Esophagus muscularis mucosa (tissue), 4 donors: ENCODE data around the gene WDR13. TPM values are rescaled to one million over a fixed set of nuclear protein-coding genes. Genes with fewer than 3 reads are reported as not detected.

Source experiments
- DNase-seq: peaks from one replicate; pipeline ENCODE4 v3.0.0-alpha.2; 2017; ENCODE audit errors: extremely low spot score
- H3K27ac ChIP-seq, 4 donors: fragments of 200-600 bp; sonication (generic); replicated peaks in 1 of 4; 1 replicate in 3 of 4; 2 replicates in 1 of 4; pipeline ENCODE4 v1.5.1; 2016 to 2019; ENCODE audit warnings: mild to moderate bottlenecking in 1 of 4
- H3K27me3 ChIP-seq, 4 donors: fragments of 200-600 bp; sonication (generic); one replicate each; pipeline versions ENCODE4 v1.5.1 to v1.6.0; 2016 to 2019
- H3K36me3 ChIP-seq, 4 donors: fragments of 200-600 bp; sonication (generic); one replicate each; pipeline ENCODE4 v1.5.1; 2016 to 2019
- H3K4me1 ChIP-seq, 4 donors: fragments of 200-600 bp; sonication (generic); one replicate each; pipeline ENCODE4 v1.5.1; 2016 to 2019
- H3K4me3 ChIP-seq, 4 donors: fragments of 200-600 bp; sonication (generic); 1 replicate in 2 of 4; 2 replicates in 2 of 4; pipeline ENCODE4 v1.5.1; 2016 to 2019; ENCODE audit warnings: mild to moderate bottlenecking in 4 of 4, moderate library complexity in 1 of 4
- H3K9me3 ChIP-seq, 4 donors: fragments of 200-600 bp; sonication (generic); 1 replicate in 3 of 4; 2 replicates in 1 of 4; pipeline ENCODE4 v1.5.1; 2016 to 2019
- EP300 ChIP-seq: sonication (generic); formaldehyde crosslinking; IDR thresholded peaks from one replicate; pipeline ENCODE4 v1.6.1; 2017; ENCODE audit warnings: antibody characterized with exemption
- POLR2A ChIP-seq: fragments of 450-650 bp; IDR thresholded peaks from one replicate; pipeline ENCODE4 v1.6.1; 2017; ENCODE audit warnings: antibody characterized with exemption, moderate library complexity, mild to moderate bottlenecking, low read depth
- POLR2AphosphoS5 ChIP-seq, 2 donors: sonication (generic); formaldehyde crosslinking; IDR thresholded peaks; one replicate each; pipeline ENCODE4 v1.6.1; 2017; ENCODE audit warnings: antibody characterized with exemption in 2 of 2
- WGBS: methylation state at CpG from one replicate; pipeline ENCODE4 v1.1.5; 2018; 5-methylcytosine and 5-hydroxymethylcytosine counted together
- intact Hi-C: fragments of 100-400 bp; cut with DNase I; formaldehyde crosslinking; loops from one replicate; pipeline ENCODE4 v1.15.1; 2023
- total RNA-seq, 4 donors: library from RNA; depleted of rRNA; stranded (reverse); fragments of >200 nt; gene quantifications; one replicate each; pipeline versions ENCODE4 v1.1.0 to v1.2.1, GENCODE V29; 2016
- TF ChIP-seq, protein P1 (sequence below), 3 experiments: fragments of 200-600 bp in 2 of 3; fragments of 450-650 bp in 1 of 3; sonication (generic) in 2 of 3; IDR thresholded peaks; one replicate each; pipeline ENCODE4 v1.5.1; 2017 to 2019; ENCODE audit warnings: antibody characterized with exemption in 3 of 3, mild to moderate bottlenecking in 2 of 3, moderate library complexity in 1 of 3

WDR13 gene
- total RNA-seq, 4 donors from 2014 or later, result 123 to 166 (median 152) TPM

DNA sequence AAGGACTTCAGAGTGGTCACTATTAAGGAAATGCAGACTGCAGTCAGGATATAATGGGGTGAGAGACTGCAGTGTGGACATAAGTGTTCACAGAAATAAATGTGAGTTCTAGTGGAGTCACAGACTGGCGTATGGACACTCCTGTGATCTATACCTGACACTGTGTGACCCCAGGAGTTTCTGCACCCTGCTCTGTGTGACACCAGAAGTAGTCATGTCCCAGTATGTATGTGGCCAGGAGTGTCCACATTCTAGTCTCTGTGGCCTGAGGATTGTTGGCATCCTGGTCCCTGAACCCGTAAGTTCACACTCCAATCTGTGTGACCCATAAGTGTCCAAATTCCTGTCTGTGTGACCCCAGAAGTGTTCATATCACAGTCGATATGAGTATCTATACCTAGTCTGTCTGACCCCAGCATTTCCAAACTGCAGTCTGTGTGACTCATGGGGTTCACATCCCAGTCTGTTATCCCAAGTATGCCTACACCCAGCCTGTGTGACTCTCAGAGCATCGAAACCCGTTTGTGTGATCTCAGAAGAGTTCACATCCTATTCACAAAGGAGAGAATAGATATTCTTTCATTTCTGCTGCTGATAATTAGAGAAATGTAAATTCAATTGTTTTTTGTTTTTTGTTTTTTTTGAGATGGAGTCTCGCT is 16.3 kb downstream of the WDR13 start:
- Histone ChIP-seq H3K27me3 (peaks cover 0 to 8% (median 0%) of the 10 kb centered on the region in 4 donors), H3K27ac (no peak overlapping the region), H3K4me1 (no peaks in the 10 kb centered on the region), H3K36me3 (no peaks in the 10 kb centered on the region), H3K4me3 (no peak overlapping the region), H3K9me3 (no peaks in the 10 kb centered on the region)
- WGBS, result 84% methylated on average over 6 of the region's 6 CpGs
- DNase-seq, result no peak
- TF ChIP-seq, protein P1, sequence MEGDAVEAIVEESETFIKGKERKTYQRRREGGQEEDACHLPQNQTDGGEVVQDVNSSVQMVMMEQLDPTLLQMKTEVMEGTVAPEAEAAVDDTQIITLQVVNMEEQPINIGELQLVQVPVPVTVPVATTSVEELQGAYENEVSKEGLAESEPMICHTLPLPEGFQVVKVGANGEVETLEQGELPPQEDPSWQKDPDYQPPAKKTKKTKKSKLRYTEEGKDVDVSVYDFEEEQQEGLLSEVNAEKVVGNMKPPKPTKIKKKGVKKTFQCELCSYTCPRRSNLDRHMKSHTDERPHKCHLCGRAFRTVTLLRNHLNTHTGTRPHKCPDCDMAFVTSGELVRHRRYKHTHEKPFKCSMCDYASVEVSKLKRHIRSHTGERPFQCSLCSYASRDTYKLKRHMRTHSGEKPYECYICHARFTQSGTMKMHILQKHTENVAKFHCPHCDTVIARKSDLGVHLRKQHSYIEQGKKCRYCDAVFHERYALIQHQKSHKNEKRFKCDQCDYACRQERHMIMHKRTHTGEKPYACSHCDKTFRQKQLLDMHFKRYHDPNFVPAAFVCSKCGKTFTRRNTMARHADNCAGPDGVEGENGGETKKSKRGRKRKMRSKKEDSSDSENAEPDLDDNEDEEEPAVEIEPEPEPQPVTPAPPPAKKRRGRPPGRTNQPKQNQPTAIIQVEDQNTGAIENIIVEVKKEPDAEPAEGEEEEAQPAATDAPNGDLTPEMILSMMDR (IDR thresholded peaks at IDR 0.05), result no peak
- TF ChIP-seq POLR2AphosphoS5 (IDR thresholded peaks at IDR 0.05), result no peak
- no peak for TF ChIP-seq POLR2A
- TF ChIP-seq EP300, result no peak
- intact Hi-C loops, result no loop called here

DNA sequence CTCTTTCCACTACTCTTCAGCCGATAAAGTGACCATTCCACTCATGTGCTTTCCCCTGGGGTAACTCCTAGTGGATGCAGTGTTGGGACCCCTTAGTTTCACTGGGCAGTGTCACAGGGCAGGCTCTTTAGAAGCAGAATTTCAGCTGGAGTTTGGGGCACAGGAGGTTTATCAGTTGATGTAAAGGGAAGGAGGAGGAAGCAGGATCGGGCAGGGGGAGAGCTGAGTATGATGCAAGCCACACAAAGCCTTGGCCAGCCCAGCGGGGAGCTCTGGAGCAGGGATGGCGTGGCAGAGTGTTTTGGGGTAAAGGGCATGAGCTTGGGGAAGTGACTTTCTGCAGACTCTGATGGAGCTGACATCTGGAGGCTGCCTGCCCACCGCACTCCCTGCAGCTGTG is 19.3 kb downstream of the WDR13 start:
- Histone ChIP-seq H3K27me3 (peaks cover 0 to 8% (median 0%) of the 10 kb centered on the region in 4 donors), H3K27ac (no peak overlapping the region), H3K4me3 (no peak overlapping the region), H3K4me1 (no peaks in the 10 kb centered on the region), H3K9me3 (no peaks in the 10 kb centered on the region), H3K36me3 (no peaks in the 10 kb centered on the region)
- 78% methylated on average over 3 of the region's 5 CpGs for WGBS
- intact Hi-C loops, result no loop called here
- no peak for TF ChIP-seq EP300
- no peak for TF ChIP-seq POLR2A
- TF ChIP-seq POLR2AphosphoS5 (IDR thresholded peaks at IDR 0.05), result no peak
- TF ChIP-seq, protein P1 (IDR thresholded peaks at IDR 0.05), result no peak
- DNase-seq, result no peak

DNA sequence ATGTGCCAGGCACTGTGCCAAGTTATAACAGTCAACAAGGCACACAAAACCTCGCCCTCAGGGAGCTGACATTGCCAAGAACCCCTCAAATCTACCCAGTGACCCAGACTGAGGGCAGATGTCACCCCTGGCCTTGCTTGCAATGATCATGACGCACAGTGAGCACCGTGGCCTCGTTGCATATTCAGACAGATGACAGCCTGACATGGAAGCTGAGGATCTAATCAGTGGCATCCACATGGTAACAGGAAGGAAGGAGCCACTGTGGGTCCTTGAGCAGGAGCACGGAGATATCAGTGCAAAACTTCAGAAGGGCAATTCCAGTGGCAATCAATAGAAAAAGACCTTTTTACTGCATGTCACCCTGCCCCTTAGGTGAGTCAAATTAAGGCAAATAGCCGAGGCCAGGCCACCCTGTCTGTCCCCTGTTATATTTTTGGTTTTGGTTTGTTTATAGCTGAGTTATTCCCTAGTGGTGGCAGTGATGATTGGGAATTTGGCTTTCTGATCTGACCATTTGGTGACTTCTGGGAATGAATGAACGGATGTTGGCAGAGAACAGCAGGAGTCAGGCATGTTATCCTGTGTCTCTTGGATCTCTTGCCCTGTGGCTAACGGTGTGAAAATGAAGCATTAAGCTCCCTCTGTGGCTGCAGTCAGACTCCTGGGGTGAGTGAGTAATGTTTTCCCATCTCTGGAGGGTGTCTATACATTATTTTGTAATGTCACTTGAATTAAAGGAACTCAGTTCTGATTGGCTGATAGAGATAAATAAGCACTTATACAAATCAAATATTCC is 20.4 kb downstream of the WDR13 start:
- TF ChIP-seq POLR2AphosphoS5 (IDR thresholded peaks at IDR 0.05) (no peak), POLR2A (no peak), EP300 (no peak)
- TF ChIP-seq, protein P1 (IDR thresholded peaks at IDR 0.05), result no peak
- Histone ChIP-seq H3K4me3 (no peak overlapping the region), H3K36me3 (no peaks in the 10 kb centered on the region), H3K27me3 (peaks cover 0 to 8% (median 0%) of the 10 kb centered on the region in 4 donors), H3K9me3 (no peaks in the 10 kb centered on the region), H3K27ac (no peak overlapping the region), H3K4me1 (no peaks in the 10 kb centered on the region)
- WGBS, result 45% methylated on average over 6 of the region's 8 CpGs
- intact Hi-C loops, result no loop called here
- DNase-seq, result no peak

DNA sequence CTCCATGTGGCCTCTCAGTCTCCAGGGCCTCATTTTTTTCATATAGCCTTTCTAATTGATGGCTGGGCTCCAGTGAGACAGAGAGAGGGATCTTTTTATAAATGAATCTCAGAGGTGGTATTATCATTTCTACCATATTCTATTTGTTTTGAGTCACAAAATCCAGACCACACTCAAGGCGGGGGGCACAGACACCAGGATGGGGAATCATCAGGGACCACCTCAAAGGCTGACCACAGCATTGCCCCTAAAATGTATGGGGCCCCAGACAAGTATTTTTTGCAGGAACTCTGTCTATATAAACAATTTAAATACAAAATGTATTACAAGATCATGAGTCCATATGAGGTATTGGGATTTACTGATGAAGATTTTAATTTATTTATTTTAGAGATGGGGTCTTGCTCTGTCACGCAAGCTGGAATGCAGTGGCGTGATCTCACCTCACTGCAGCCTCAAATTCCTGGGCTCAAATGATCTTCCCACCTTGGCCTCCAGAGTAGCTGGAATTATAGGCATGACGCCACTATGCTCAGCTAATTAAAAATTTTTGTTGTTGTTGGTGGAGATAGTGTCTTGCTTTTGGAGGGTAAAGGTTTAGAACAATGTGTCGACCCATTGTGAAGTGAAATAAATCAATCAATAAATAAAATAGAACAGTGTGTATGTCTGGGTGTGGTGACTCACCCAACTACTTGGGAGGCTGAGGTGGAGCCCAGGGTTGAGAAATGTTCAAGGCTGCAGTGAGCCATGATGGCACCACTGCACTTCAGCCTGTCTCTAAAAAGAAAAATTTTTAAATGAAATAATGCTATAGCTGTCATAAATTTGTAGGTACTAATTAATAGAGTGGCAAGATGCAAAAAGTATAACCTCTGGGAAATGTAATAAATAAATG is 29.4 kb downstream of the WDR13 start:
- Histone ChIP-seq H3K27ac (no peak overlapping the region), H3K4me3 (no peak overlapping the region), H3K9me3 (no peaks in the 10 kb centered on the region), H3K4me1 (peaks cover 0 to 3% (median 2%) of the 10 kb centered on the region in 4 donors), H3K27me3 (no peaks in the 10 kb centered on the region), H3K36me3 (no peaks in the 10 kb centered on the region)
- WGBS, result 74% methylated on average over 5 of the region's 5 CpGs
- TF ChIP-seq POLR2A (no peak), EP300 (no peak), POLR2AphosphoS5 (IDR thresholded peaks at IDR 0.05) (no peak)
- TF ChIP-seq, protein P1 (IDR thresholded peaks at IDR 0.05), result no peak
- DNase-seq, result no peak
- intact Hi-C loops, result no loop called here
